Sigmoid colon (tissue), 4 donors: Measurements from ENCODE around the gene PSMD11.

Source experiments
- EP300 ChIP-seq, 4 donors: sonication (generic); formaldehyde crosslinking; IDR thresholded peaks; one replicate each; pipeline ENCODE4 v1.6.1; 2017; ENCODE audit warnings: antibody characterized with exemption in 4 of 4
- POLR2A ChIP-seq, 2 donors: fragments of 450-650 bp; IDR thresholded peaks; one replicate each; pipeline ENCODE4 v1.6.1; 2016; ENCODE audit warnings: antibody characterized with exemption in 2 of 2, mild to moderate bottlenecking in 2 of 2, moderate library complexity in 2 of 2
- POLR2AphosphoS5 ChIP-seq, 4 donors: sonication (generic); formaldehyde crosslinking; IDR thresholded peaks; one replicate each; pipeline ENCODE4 v1.6.1; 2017; ENCODE audit warnings: antibody characterized with exemption in 4 of 4
- TF ChIP-seq, protein P1 (sequence below), 4 experiments: fragments of 450-650 bp in 3 of 4; fragments of 200-600 bp in 1 of 4; IDR thresholded peaks; one replicate each; pipeline ENCODE4 v1.5.1; 2016 to 2019; ENCODE audit warnings: antibody characterized with exemption in 4 of 4, mild to moderate bottlenecking in 3 of 4, moderate library complexity in 2 of 4

- TF ChIP-seq, protein P1, sequence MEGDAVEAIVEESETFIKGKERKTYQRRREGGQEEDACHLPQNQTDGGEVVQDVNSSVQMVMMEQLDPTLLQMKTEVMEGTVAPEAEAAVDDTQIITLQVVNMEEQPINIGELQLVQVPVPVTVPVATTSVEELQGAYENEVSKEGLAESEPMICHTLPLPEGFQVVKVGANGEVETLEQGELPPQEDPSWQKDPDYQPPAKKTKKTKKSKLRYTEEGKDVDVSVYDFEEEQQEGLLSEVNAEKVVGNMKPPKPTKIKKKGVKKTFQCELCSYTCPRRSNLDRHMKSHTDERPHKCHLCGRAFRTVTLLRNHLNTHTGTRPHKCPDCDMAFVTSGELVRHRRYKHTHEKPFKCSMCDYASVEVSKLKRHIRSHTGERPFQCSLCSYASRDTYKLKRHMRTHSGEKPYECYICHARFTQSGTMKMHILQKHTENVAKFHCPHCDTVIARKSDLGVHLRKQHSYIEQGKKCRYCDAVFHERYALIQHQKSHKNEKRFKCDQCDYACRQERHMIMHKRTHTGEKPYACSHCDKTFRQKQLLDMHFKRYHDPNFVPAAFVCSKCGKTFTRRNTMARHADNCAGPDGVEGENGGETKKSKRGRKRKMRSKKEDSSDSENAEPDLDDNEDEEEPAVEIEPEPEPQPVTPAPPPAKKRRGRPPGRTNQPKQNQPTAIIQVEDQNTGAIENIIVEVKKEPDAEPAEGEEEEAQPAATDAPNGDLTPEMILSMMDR (IDR thresholded peaks at IDR 0.05): no peak
- TF ChIP-seq POLR2A (IDR thresholded peaks at IDR 0.05) (no peak), POLR2AphosphoS5 (IDR thresholded peaks at IDR 0.05) (no peak), EP300 (IDR thresholded peaks at IDR 0.05) (no peak)
These were observed 2.6 kb downstream of the PSMD11 start for GRCh38 chr17:32446949-32447348.
